Lower leg skin (tissue), 4 donors: ENCODE results near the gene MICAL2. TPM values are rescaled to one million over a fixed set of nuclear protein-coding genes. Genes with fewer than 3 reads are reported as not detected.

ENCODE experiments used
- DNase-seq, 2 donors: peaks; one replicate each; pipeline ENCODE4 v3.0.0-alpha.2; 2019; ENCODE audit warnings: low spot score in 2 of 2
- H3K4me3 ChIP-seq: fragments of 200-600 bp; sonication (generic); 2 replicates; pipeline ENCODE4 v1.5.1; 2017; ENCODE audit warnings: mild to moderate bottlenecking, low read depth; ENCODE audit not compliant: poor library complexity, severe bottlenecking
- CTCF ChIP-seq, 3 donors: fragments of 450-650 bp; IDR thresholded peaks; one replicate each; pipeline ENCODE4 v1.5.1; 2016; ENCODE audit warnings: antibody characterized with exemption in 3 of 3, mild to moderate bottlenecking in 3 of 3, moderate library complexity in 2 of 3
- POLR2A ChIP-seq, 2 donors: fragments of 450-650 bp; IDR thresholded peaks; one replicate each; pipeline ENCODE4 v1.6.1; 2016 to 2017; ENCODE audit warnings: antibody characterized with exemption in 2 of 2, mild to moderate bottlenecking in 1 of 2, moderate library complexity in 1 of 2
- whole genome bisulfite sequencing, 2 donors: methylation state at CpG; one replicate each; pipeline ENCODE4 v1.1.5; 2018; 5-methylcytosine and 5-hydroxymethylcytosine counted together
- intact Hi-C: fragments of 100-400 bp; cut with DNase I; formaldehyde crosslinking; loops from one replicate; pipeline ENCODE4 v1.15.0; 2023; ENCODE audit warnings: low total_unique reads
- total RNA-seq, 4 donors: library from RNA; depleted of rRNA; stranded (reverse); fragments of >200 nt; gene quantifications; one replicate each; pipeline ENCODE4 v1.1.0, GENCODE V29; 2016

The MICAL2 gene
- total RNA-seq, 4 donors from 2014 or later: 117 to 238 (median 145) TPM

GRCh38 chr11:12119502-12119901, 9.1 kb downstream of the MICAL2 start:
- WGBS, 2 donors: 95 to 97% methylated on average over 5 of the region's 5 CpGs
- no peak for TF ChIP-seq POLR2A (IDR thresholded peaks at IDR 0.05)
- TF ChIP-seq CTCF (IDR thresholded peaks at IDR 0.05): no peak
- intact Hi-C loops: no loop called here
- H3K4me3 ChIP-seq: no peak overlapping the region
- DNase-seq: no peak

- no peak for DNase-seq
- no peak overlapping the region for H3K4me3 ChIP-seq
- 78 to 82% methylated on average over 9 of the region's 9 CpGs for WGBS, 2 donors
- TF ChIP-seq CTCF (IDR thresholded peaks at IDR 0.05) (no peak), POLR2A (IDR thresholded peaks at IDR 0.05) (no peak)
- intact Hi-C loops: no loop called here
Measured at GRCh38 chr11:12120031-12121008, 9.9 kb downstream of the MICAL2 start.

- TF ChIP-seq POLR2A (IDR thresholded peaks at IDR 0.05) (no peak), CTCF (IDR thresholded peaks at IDR 0.05) (no peak)
- no peak for DNase-seq
- whole genome bisulfite sequencing, 2 donors: 90 to 94% methylated on average over 5 of the region's 5 CpGs
- no peak overlapping the region for H3K4me3 ChIP-seq
- intact Hi-C loops: no loop called here
Measured at GRCh38 chr11:12121011-12121410, 10.6 kb downstream of the MICAL2 start.

GRCh38 chr11:12121517-12121916, 11.1 kb downstream of the MICAL2 start:
- DNase-seq: no peak
- WGBS, 2 donors: 89 to 91% methylated on average over 5 of the region's 5 CpGs
- H3K4me3 ChIP-seq: no peak overlapping the region
- intact Hi-C loops: no loop called here
- TF ChIP-seq CTCF (IDR thresholded peaks at IDR 0.05): no peak
- no peak for TF ChIP-seq POLR2A (IDR thresholded peaks at IDR 0.05)

- TF ChIP-seq CTCF (IDR thresholded peaks at IDR 0.05) (no peak), POLR2A (IDR thresholded peaks at IDR 0.05) (no peak)
- H3K4me3 ChIP-seq: no peak overlapping the region
- intact Hi-C loops: no loop called here
- no peak for DNase-seq
- WGBS, 2 donors: 85 to 88% methylated on average over 6 of the region's 6 CpGs
Measured at GRCh38 chr11:12122083-12122482, 11.7 kb downstream of the MICAL2 start.
